SK-MEL-5 (cell line): ENCODE data around the gene PLRG1. TPM values are rescaled to one million over a fixed set of nuclear protein-coding genes. Genes with fewer than 3 reads are reported as not detected.

ENCODE experiments used
- DNase-seq: peaks from one replicate; pipeline ENCODE4 v3.0.0-alpha.2; 2016; ENCODE audit warnings: low read depth, low spot score
- in situ Hi-C: cut with HindIII; loops from 2 replicates; pipeline ENCODE4 v1.10.0; 2016; ENCODE audit warnings: low sequenced_read_pairs, high pct_unique_total_duplicates, low pct_unique_long_range_greater_than_20kb
- small RNA-seq, 2 experiments: library from RNA; depleted of rRNA; stranded (forward); fragments of <200 nt; gene quantifications; one replicate each; pipeline ENCODE3, GENCODE V24; 2014
- total RNA-seq: library from RNA; depleted of rRNA; stranded (reverse); fragments of >200 nt; shearing (Covaris generic); gene quantifications from 2 replicates; pipeline ENCODE4 v1.2.3, GENCODE V29; 2014; rRNA removed

Gene PLRG1
- total RNA-seq, 1 experiment from 2014 or later: 98.9 TPM

- in situ Hi-C loops: no loop called here
These were observed 58.6 kb downstream of the PLRG1 start, which contains the start of gene DCHS2 for GRCh38 chr4:154491341-154492271. Gene DCHS2, minus strand, starts transcription at chr4:154491799. Its CDS starts 444 bp downstream, at chr4:154491355.

GRCh38 chr4:154490583-154491340 is 59.4 kb downstream of the PLRG1 start:
- no peak for DNase-seq
- in situ Hi-C loops: no loop called here

More at GRCh38 chr4:154491341-154492271, 58.6 kb downstream of the PLRG1 start, which contains the start of gene DCHS2:
- DNase-seq: no peak

- DNase-seq: no peak
- in situ Hi-C loops: no loop called here
These were observed 60.0 kb downstream of the PLRG1 start for GRCh38 chr4:154490234-154490582.

GRCh38 chr4:154489558-154490233 is 60.5 kb downstream of the PLRG1 start:
- DNase-seq: no peak
- in situ Hi-C loops: no loop called here

GRCh38 chr4:154487145-154487544 is 63.1 kb downstream of the PLRG1 start:
- in situ Hi-C loops: no loop called here
- no peak for DNase-seq

- in situ Hi-C loops: no loop called here
These were observed 65.0 kb downstream of the PLRG1 start for GRCh38 chr4:154485127-154485773.

More at GRCh38 chr4:154485127-154485773, 65.0 kb downstream of the PLRG1 start:
- no peak for DNase-seq

Small RNAs within 50 kb of the gene (small RNA-seq; reads per million reads assigned to genes)
- gene RNU6-1285P: 0 reads per million in 2 experiments

Other genes starting within 250 kb of the PLRG1 start
- 0.03 TPM in 1 of 2 replicates, not detected in the other for gene DCHS2, start 58.6 kb downstream of the PLRG1 start, total RNA-seq
- not detected in 2 replicates for gene FGB, start 12.6 kb upstream of the PLRG1 start, total RNA-seq
- gene FGA, start 40.3 kb upstream of the PLRG1 start, total RNA-seq: not detected in 2 replicates
- 0.45 and 0.75 TPM in 2 replicates for gene FGG, start 62.3 kb upstream of the PLRG1 start, total RNA-seq
- gene LRAT, start 193.6 kb upstream of the PLRG1 start, total RNA-seq: 10.3 and 12.7 TPM in 2 replicates
- 0.40 and 0.42 TPM in 2 replicates for gene RBM46, start 230.9 kb upstream of the PLRG1 start, total RNA-seq